GM18508 (cell line): ENCODE data around the gene DET1.
"Not testable (repeated sequence)": the region's sequence is repeated elsewhere in the genome, so short reads cannot be mapped to it uniquely, and the experiment has no call there.

Source experiments
- ATAC-seq: cut with Tn5 transposase; IDR thresholded peaks from one replicate; pipeline ENCODE4 v1.9.1; 2021; ENCODE audit warnings: moderate number of reproducible peaks; ENCODE audit not compliant: insufficient read depth, unreplicated experiment

The DET1 gene

DNA sequence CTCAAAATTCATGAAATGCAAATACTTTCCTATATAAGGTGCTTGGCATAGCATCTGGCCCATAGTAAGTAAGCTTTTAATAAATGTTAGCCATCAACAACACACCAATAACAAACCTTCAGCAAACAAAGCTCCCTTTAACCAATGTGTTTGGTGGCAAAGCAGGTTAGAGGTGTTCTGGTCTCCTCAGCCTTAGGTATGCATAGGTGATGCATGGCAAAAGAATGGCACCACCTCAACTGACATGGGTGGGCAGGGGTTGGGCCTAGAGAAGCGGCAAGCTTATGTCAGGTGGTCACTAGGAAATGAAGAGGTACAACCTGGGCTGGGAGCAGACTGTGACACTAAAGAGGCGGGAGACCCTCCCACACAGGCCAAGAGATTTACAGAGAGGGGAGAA is 40.8 kb downstream of the DET1 start:
- no peak for ATAC-seq

DNA sequence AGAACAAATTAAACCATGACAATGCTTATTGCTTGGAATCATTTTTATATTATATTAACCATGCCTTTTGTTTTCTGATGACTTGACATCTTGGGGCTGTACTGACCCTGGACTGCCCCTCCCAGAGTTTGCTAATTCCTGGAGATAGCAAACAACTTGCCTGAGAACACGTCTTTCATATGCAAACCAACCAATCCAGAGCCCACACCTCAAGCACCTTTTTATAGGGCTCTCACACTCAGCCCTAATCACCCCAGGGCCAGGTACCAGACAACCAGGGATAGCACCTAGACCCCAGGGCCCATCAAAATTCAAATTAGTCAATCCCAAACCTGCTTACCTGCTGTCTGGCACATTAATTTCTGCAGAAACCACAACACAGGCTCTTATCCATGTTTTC is 42.0 kb downstream of the DET1 start:
- ATAC-seq = no peak

DNA sequence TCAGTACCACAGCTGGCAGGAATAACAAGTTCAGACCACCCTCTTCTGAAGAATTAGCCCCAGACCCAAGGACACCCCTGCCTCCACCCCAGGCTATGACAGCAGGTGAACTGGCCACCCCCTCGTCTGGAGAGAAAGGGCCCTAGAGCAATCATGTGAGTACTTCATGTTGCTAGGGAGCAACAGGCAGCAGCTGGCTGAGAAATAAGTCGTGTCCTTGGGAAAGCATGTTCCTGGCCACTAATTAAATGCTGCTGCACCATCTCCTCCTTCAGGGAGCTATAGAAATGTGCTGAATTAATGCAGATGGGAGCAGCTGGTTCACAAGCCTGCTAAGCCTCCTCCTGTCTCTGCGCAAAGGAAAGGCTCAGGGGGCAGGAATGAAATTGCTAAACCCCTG is 47.5 kb downstream of the DET1 start:
- ATAC-seq = no peak

DNA sequence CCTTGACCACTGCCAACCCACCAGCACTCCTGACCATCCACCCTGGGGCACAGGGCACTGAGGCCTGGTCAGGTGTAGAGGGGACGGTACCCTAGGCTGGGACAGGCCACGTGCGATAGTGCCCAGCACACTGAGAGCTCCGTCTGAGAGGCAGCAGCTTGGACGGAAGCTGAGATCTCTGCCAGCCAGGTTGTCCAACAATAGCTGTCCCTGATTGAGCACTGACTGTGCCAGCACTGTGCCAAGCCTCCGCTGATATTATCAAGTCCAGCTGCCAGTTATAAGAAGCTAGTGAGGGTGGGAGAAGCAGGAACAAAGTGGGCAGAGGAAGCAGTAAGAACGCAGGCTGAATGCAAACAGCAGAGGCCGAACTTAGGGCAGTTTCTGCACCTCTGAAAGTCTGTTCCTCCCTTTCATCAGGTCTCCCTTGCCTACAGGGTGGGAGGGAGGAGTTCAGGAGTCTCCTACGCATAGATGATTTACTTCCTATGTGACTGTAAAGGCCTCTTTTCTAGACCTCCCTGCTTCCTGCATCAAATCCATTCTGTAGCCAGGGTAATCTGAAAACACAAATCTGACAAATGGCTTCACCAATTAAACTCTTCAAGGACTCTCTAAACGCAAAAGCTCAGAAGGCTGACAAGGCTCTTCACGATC is 49.2 kb downstream of the DET1 start:
- ATAC-seq = no peak

DNA sequence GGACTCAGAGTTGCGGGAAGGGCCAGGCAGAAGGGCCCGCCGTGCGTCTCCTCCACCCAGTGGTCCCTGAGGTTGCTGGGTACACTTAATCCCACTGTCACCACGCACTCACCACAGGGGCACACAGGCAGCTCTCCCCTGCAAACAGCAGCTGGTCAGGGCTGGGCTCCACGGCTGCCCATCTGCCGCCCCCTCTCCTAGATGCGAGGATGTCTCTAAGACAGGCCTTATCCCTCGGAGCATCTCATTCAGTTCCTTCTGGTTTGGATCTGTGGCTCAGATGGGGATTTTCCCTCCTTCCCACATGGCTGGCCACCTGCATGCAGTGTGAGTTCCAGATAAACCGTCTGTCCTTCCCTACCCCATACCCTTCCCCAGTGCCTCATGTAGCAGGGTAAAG is 52.6 kb downstream of the DET1 start:
- no peak for ATAC-seq

DNA sequence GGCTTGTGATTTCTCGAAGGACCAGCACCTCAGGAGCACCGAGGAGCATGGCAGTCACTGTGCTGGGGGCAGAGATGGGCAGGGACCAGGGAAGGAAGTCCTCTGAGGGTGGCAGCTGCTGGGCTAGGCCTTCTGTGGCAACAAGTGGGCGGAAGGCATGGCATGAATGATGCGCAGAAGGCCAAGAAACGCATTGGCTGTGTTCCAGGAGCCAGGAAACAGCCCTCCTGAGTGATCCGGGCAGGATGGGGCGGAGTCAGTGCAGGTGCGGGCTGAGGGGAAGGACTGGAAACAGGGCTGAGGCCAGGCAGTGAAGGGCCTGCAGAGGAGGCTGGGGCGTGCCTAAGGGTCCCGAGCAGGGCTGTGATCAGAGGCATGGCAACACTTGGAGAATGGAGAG is 55.3 kb downstream of the DET1 start:
- no peak for ATAC-seq

DNA sequence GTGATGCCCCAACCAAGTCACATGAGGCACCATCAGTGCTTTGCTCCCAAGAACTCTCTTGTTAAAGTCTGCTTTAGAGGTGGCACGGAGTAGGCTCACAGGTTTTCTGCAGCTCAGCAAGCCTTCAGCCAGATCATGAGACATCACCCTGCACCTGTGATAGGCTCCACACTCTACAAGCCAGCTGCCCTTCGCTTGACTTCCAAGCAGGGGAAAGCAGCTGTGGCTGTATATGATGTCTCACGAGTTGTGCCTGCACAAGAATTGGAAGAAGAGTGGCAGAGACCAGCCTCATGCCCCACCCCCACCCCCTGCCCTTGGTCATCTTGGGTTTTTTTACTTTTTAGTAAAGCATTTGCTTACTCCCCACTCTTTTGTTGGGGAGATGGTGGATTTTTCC is 56.4 kb downstream of the DET1 start:
- no peak for ATAC-seq

DNA sequence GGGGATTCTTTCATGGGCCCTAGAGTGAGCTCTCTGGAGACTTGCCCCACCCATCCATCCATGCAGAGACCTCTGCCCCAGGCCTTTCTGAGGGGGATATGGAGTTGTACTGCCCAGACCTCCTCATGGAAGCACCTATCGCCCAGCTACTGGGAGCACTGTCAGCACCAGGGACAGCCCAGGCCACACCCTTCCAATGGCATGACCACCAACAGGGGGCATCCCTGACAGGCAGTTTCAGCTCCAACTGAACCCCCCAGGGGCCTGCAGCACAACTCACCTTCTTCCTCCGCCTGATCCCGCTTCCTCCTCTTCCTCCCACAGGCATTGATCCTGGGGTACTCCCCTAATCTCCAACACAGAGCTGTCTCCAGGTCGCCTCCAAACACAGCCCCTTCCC is 57.2 kb downstream of the DET1 start:
- no peak for ATAC-seq

DNA sequence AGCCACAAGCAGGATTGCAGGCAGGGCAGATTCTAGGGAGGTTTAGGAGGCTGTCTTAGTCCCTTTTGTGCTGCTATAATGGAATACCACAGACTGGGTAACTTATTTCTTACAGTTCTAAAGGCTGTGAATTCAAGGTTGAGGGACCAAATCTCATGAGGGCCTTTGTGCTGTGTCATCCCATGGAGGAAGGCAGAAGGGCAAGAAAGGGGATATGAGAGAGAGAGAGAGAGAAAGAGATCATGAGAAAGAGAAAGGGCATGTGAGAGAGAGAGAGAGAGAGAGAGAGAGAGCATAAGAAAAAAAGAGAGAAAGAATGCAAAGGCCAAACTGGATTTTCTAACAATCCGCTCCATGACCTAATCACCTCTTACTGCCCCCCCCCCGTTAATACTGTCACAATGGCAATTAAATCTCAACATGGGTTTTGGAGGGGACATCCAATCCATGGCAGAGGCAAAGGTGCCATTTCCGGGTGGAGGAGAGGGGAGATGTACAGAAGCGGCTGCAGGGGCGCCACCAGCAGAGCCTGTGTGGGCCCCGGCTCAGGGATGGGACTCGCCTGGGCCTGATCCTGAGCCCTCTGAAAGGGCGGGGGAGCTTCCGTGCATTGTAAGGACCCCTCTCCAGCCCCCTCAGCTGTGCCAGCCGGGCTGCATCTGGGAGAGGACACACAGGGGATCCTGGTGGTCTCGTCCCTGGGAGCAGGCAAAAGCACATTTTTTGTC is 58.5 kb downstream of the DET1 start:
- no peak for ATAC-seq

DNA sequence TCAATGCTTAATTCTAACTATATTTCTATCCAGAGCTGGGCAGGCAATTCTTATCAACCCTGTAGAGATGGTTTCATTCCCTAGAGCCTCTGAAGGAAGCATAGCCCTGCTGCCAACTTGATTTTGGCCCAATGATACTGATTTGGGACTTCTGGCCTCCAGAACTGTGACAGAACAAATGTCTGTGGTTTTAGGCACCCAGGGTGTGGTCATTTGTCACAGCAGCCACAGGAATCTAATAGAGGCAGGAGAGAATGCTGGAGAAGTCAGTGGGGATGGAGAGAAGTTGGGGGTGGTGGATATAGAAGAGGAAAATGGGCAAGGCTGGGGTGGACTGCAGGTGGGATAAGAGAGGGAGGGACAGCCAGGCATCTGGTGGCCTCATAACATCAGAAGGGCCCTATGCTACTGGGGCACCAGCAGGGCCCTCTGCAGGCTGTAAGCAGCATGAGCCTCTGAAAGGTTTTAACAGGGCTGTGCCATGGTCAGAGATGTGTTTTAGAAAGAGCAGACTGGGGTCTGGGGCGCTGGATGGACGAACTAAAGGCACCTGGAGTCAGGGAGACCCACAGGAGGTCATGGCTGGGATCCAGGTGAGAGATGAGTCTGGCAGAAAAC is 59.2 kb downstream of the DET1 start:
- ATAC-seq = no peak

DNA sequence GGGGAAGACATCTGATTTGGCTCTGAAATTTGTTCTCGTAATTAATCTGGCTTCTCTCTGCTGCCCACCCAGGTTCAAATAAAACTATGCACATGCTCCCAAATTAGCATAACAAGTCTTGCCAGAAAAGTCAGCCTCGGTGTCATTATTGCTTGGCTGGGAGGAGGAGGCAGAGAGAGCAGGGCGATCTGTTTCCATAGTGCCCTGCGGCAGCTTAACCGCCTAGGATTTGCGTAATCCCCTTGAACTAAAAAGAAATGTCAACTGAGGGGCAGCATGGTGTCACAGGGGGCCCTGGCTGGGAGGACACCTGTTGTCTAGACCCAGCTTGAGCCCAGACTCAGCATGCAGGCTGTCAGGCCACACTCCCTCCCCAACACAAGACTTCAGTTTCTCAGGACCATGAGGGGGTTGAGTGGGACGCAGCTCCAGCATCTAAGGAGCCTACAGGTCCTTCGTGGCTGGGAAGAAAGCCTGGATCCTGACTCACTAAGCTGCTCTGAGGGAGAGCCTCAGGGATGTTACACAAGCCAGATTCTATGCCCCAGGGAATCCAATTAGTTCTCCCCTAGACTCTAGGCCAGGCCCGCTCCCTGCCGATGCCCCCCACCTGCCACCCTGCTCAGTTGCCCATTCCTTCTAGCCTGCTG is 61.7 kb downstream of the DET1 start:
- ATAC-seq = no peak

DNA sequence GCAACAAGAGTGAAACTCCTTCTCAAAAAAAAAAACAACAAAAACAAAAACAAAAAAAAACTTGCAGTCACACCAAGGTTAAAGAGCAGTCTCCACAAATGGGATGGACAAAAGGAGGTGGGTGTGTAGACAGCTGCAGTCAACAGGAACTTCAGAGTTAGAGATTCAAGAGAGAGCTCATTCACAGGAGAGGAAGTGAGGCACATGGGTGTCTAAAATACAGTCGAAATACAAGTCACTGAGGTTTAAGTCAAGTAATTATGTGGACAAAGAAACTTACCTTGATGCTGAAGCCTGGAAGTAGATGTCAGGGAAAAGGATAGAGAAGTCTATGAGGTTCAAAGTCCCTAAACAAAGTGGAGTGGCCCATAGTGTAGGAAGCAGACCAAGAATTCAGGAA is 64.2 kb downstream of the DET1 start:
- no peak for ATAC-seq

DNA sequence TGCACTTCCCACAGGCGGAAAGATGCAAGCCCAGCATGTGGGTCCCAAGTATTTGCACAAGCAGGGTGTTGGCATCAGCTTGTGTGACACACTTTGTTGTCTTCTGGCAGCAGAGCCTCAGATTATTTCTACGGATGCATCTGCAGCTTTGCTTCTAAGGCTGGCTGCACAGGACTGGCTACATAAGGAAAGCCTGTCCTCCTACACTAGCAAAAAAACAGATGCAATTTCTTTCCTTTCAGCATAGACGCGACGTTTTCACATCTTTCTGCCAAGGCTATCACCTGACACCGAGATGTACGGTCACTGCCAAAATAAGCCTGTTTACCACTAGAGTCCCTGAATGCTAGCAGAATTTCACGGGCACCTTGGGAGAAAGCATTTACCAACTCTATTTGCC is 65.5 kb downstream of the DET1 start:
- ATAC-seq = no peak

DNA sequence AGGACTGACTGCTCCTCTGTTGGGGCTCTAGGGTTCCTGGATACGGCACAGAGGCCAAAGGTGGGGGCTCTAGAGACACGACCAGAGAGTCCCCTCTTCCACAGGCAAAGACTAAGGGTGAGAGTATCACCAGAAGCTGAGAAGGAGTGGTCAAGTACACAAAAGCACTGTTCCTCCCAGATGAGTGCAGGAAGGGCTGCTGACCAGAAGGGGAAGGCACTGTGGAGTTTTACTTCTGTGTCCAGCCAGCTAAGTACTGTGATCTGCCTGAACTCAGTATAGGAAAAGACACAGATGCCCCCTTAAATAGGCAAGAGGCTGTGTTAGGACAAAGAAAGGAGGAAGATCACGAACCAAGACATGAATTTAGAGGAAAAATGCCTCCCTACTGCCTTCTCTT is 67.3 kb downstream of the DET1 start:
- no peak for ATAC-seq

DNA sequence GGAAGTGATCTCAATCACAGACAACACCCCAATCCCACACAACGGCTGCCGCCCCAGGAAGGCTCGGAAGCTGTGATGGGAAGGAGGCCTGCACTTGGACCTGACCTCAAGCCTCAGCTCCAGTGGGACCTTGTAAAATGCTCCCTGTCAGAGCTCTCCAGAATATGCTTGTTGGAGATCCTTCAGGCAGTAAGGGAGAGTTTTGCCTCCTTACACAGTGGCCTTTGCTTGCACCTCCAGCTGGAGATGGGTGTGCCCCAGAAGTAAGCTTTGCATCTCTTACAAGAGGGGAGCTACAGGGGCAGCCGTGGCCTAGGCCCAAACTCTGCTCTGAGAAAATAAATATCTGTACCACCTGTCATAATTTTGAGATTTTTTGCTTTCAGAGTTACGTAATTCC is 68.6 kb downstream of the DET1 start:
- ATAC-seq = no peak

DNA sequence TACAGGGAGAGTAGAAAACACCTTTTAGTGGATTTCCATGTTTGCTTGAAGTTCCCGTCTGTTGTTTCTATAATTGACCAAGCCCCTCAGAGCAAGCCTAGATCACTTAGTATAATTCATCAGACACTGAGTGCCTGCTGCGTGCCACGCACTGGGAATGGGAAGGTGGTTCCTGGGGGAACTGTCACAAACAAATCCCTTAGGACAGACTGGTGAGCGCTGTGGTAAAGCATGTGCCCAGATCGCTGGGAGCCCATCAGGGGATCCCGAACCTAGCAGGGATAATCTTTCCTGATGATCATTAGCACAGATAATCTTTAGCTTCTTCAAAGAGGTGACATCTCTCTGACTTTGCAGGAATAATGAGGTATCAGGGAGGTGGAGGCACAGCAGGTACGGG is 69.4 kb downstream of the DET1 start:
- ATAC-seq = no peak

DNA sequence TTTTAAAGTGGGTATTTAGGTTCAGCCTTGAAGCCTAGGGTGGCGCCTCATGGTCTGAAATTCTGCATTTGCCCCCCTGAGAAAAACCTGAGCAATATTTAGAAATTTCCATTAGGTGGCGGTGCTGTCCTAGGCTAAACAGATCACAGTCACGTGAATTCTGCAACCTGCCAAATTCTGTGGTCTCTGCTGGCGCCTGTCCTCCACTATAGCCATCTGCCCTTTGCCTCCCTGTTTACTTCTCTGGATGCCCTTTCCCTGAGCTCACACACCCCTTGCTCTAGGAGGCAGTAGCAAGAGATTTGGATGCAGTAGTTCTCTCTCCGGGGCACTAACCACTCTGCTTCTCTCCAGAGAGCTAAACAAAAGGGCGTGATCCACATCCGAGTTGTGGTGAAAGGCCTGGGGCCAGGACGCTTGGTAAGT is 69.8 kb downstream of the DET1 start:
- no peak for ATAC-seq

DNA sequence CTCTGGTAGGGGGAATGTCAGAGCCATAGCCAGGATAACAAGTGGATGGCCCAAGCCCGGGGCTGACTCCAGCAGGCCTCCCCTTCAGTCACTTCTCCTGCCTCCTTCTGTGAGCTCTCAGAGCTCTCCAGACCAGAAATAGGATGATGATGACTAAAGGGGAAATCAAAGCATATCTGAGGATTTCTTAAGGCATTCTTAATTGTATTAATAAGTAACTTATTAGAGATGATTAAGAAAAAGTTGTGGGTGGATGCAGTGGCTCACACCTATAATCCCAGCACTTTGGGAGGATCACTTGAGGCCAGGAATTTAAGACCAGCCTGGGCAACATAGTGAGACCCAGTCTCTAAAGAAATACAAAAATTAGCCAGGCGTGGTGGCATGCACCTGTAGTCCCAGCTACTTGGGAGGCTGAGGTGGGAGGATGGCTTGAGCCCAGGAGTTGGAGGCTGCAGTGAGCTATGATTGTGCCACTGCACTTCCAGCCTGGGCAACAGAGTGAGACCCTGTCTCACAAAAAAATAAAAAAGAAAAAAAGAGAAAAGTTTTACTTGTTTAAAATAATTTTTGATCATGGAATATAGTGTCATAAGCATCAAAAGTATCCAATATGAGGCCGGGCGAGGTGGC is 72.7 kb downstream of the DET1 start:
- not testable (repeated sequence) for ATAC-seq

DNA sequence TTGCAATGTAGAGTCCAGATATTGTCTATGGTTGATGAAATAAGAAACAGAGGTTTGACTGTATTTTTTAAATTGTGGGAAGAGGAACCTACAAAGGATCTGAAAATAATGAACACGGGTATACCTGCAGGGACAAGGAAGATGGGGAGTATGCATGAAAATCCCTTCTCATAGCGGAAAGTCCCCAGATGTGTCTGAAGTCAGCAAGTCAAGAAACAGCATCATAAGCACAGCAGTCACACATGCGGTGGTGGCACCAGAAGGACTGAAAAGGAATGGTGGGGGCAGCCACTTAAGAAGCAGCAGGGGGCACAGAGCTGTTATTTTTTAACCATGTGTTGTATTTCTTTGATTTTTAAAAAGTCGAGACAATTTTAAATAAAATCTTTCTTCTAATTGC is 74.3 kb downstream of the DET1 start:
- no peak for ATAC-seq

DNA sequence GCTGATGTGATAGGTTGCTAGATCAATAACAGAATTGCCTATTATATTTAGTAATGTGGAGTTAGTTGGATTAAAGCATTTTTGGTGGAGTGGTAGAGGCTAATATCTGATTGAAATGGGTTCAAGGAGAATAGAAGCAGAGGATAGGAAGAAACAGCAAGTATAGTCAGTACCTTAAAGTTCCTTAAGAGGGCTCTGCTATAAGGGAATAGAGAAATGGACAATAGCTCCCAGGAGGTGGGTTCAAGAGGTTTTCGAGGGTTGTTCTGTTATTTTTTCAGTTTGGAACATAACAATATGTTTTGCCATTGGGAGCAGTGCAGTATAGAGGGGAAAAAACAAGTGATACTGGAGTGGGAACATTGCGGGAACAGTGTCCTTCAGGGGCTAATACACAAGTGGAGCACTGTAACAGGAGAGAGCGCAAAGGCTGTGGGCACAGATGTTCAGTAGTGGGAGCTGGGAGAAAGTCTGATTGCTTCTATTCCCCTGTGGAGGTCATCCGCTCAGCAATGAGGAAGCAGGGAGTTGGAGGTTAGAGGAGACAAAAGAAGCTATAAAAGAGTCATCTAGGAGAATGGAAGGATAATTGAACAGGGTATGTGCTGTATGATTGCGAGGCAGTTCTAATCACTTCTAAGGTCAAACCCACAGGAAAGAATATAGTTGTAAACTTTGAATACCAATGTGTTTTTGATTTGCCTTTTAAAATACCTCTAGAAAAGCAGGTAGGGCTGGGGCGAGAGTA is 75.7 kb downstream of the DET1 start:
- ATAC-seq = no peak
